Measurements from ENCODE around the gene PAK4. TPM values are rescaled to one million over a fixed set of nuclear protein-coding genes. Genes with fewer than 3 reads are reported as not detected.
"Not testable (repeated sequence)": the region's sequence is repeated elsewhere in the genome, so short reads cannot be mapped to it uniquely, and the experiment has no call there.

The PAK4 gene
- polyA plus RNA-seq, 4 donors = 53.9 to 78.8 (median 56.0) TPM

- no peak for DNase-seq (ENCODE audit: low read depth in 4 of 4, low spot score in 3 of 4)
Observed at GRCh38 chr19:39200066-39200802, 74.6 kb downstream of the PAK4 start.

- no peak for DNase-seq (ENCODE audit: low read depth in 4 of 4, low spot score in 3 of 4)
Observed at GRCh38 chr19:39200803-39201115, 75.2 kb downstream of the PAK4 start.

GRCh38 chr19:39202998-39203355 lies 77.4 kb downstream of the PAK4 start:
- DNase-seq (ENCODE audit: low read depth in 4 of 4, low spot score in 3 of 4) = no peak

GRCh38 chr19:39203372-39204341 lies 78.1 kb downstream of the PAK4 start, which contains the start of gene SYCN:
Gene SYCN, minus strand, starts transcription at chr19:39204263. Its CDS starts 9 bp downstream, at chr19:39204254.
- DNase-seq (ENCODE audit: low read depth in 4 of 4, low spot score in 3 of 4) = no peak

- DNase-seq (ENCODE audit: low read depth in 4 of 4, low spot score in 3 of 4) = no peak
Observed at GRCh38 chr19:39205449-39205764, 79.8 kb downstream of the PAK4 start.

GRCh38 chr19:39206122-39206521 lies 80.5 kb downstream of the PAK4 start:
- no peak for DNase-seq (ENCODE audit: low read depth in 4 of 4, low spot score in 3 of 4)

- DNase-seq (ENCODE audit: low read depth in 4 of 4, low spot score in 3 of 4) = no peak
Observed at GRCh38 chr19:39207293-39207836, 81.8 kb downstream of the PAK4 start.

GRCh38 chr19:39208175-39208795 lies 82.7 kb downstream of the PAK4 start:
- no peak for DNase-seq (ENCODE audit: low read depth in 4 of 4, low spot score in 3 of 4)

GRCh38 chr19:39209196-39209595 lies 83.6 kb downstream of the PAK4 start:
- DNase-seq (ENCODE audit: low read depth in 4 of 4, low spot score in 3 of 4) = no peak

- no peak for DNase-seq (ENCODE audit: low read depth in 4 of 4, low spot score in 3 of 4)
Observed at GRCh38 chr19:39211731-39212374, 86.3 kb downstream of the PAK4 start.

GRCh38 chr19:39212375-39212742 lies 86.8 kb downstream of the PAK4 start:
- no peak for DNase-seq (ENCODE audit: low read depth in 4 of 4, low spot score in 3 of 4)

- not testable (repeated sequence) for DNase-seq (ENCODE audit: low read depth in 4 of 4, low spot score in 3 of 4)
Observed at GRCh38 chr19:39215323-39215722, 89.7 kb downstream of the PAK4 start.

- no peak for DNase-seq (ENCODE audit: low read depth in 4 of 4, low spot score in 3 of 4)
Observed at GRCh38 chr19:39217094-39217493, 91.5 kb downstream of the PAK4 start.

- no peak for DNase-seq (ENCODE audit: low read depth in 4 of 4, low spot score in 3 of 4)
Observed at GRCh38 chr19:39218230-39219007, 92.8 kb downstream of the PAK4 start.

GRCh38 chr19:39219108-39219507 lies 93.5 kb downstream of the PAK4 start:
- not testable (repeated sequence) for DNase-seq (ENCODE audit: low read depth in 4 of 4, low spot score in 3 of 4)

- DNase-seq (ENCODE audit: low read depth in 4 of 4, low spot score in 3 of 4) = no peak
Observed at GRCh38 chr19:39223703-39224279, 98.2 kb downstream of the PAK4 start.

GRCh38 chr19:39224910-39225309 lies 99.3 kb downstream of the PAK4 start:
- no peak for DNase-seq (ENCODE audit: low read depth in 4 of 4, low spot score in 3 of 4)

All from right renal pelvis (tissue), 4 donors.